ENCODE results near the gene FCAMR.
"Not testable (repeated sequence)": the region's sequence is repeated elsewhere in the genome, so short reads cannot be mapped to it uniquely, and the experiment has no call there.

The FCAMR gene

GRCh38 chr1:206932177-206932576, 38.1 kb downstream of the FCAMR start:
- no peak for DNase-seq (ENCODE audit: low read depth in 2 of 2)

GRCh38 chr1:206931709-206932108, 38.6 kb downstream of the FCAMR start:
- DNase-seq (ENCODE audit: low read depth in 2 of 2), result no peak

GRCh38 chr1:206930210-206930798, 40.0 kb downstream of the FCAMR start:
- peak in 1 of 2 experiments; percentile 49 for DNase-seq (ENCODE audit: low read depth in 2 of 2)

- DNase-seq (ENCODE audit: low read depth in 2 of 2), result no peak
These were observed 40.7 kb downstream of the FCAMR start for GRCh38 chr1:206929524-206929923.

GRCh38 chr1:206926286-206926685, 44.0 kb downstream of the FCAMR start:
- DNase-seq (ENCODE audit: low read depth in 2 of 2), result no peak

GRCh38 chr1:206925106-206925736, 45.0 kb downstream of the FCAMR start:
- peak in 1 of 2 experiments; percentile 45 for DNase-seq (ENCODE audit: low read depth in 2 of 2)

GRCh38 chr1:206924592-206925105, 45.6 kb downstream of the FCAMR start:
- DNase-seq (ENCODE audit: low read depth in 2 of 2), result no peak

- DNase-seq (ENCODE audit: low read depth in 2 of 2), result not testable (repeated sequence)
These were observed 46.2 kb downstream of the FCAMR start for GRCh38 chr1:206923961-206924557.

- DNase-seq (ENCODE audit: low read depth in 2 of 2), result peak in 1 of 2 experiments; percentile 54
These were observed 47.0 kb downstream of the FCAMR start for GRCh38 chr1:206923009-206923960.

- DNase-seq (ENCODE audit: low read depth in 2 of 2), result no peak
These were observed 47.7 kb downstream of the FCAMR start for GRCh38 chr1:206922524-206922923.

- DNase-seq (ENCODE audit: low read depth in 2 of 2), result no peak
These were observed 48.4 kb downstream of the FCAMR start, which contains the start of gene FCMR for GRCh38 chr1:206921772-206922265. Gene FCMR, minus strand, starts transcription at chr1:206921941. Its CDS starts 87 bp downstream, at chr1:206921854.

GRCh38 chr1:206918076-206918475, 52.2 kb downstream of the FCAMR start:
- DNase-seq (ENCODE audit: low read depth in 2 of 2), result no peak

GRCh38 chr1:206916000-206916709, 54.1 kb downstream of the FCAMR start:
- DNase-seq (ENCODE audit: low read depth in 2 of 2), result no peak

GRCh38 chr1:206915030-206915735, 55.1 kb downstream of the FCAMR start:
- DNase-seq (ENCODE audit: low read depth in 2 of 2), result no peak

GRCh38 chr1:206913766-206914537, 56.3 kb downstream of the FCAMR start:
- no peak for DNase-seq (ENCODE audit: low read depth in 2 of 2)

- DNase-seq (ENCODE audit: low read depth in 2 of 2), result peak in 1 of 2 experiments; percentile 58
These were observed 57.7 kb downstream of the FCAMR start for GRCh38 chr1:206912445-206913095.

- DNase-seq (ENCODE audit: low read depth in 2 of 2), result no peak
These were observed 59.1 kb downstream of the FCAMR start for GRCh38 chr1:206911064-206911663.

GRCh38 chr1:206909883-206910318, 60.4 kb downstream of the FCAMR start:
- DNase-seq (ENCODE audit: low read depth in 2 of 2), result no peak
